ENCODE data around the gene MSANTD4.
"Not testable (repeated sequence)": the region's sequence is repeated elsewhere in the genome, so short reads cannot be mapped to it uniquely, and the experiment has no call there.

Gene MSANTD4

GRCh38 chr11:106021967-106022794, at the start of gene MSANTD4:
Gene MSANTD4 (minus strand): TSS chr11:106022240. CDS start chr11:106010917, 11,323 bp downstream.
- peak; percentile 98 for DNase-seq

DNA sequence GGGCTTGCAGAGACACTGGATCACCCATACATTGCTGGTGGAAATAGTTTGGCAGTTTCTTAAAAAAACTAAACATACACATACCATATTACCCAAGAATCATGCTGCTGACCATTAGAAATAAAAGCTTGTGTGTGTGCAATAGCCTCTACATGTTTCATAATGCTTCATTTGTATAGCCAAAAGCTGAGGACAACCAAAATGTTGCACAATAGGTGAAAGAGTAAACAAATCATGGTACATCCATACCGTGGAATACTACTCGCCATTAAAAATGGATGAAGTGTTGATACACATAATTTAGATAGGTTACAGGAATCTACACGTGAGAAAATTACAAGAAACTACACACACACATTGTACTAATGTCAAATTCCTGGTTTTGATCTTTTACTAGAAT, 48.6 kb upstream of the MSANTD4 start:
- DNase-seq, result no peak

- DNase-seq, result no peak
Measured at GRCh38 chr11:106063009-106063408, 41.0 kb upstream of the MSANTD4 start.

GRCh38 chr11:106061954-106062949, 40.2 kb upstream of the MSANTD4 start:
- DNase-seq, result no peak

- DNase-seq, result no peak
Measured at GRCh38 chr11:106061249-106061784, 39.3 kb upstream of the MSANTD4 start.

- DNase-seq, result no peak
Measured at GRCh38 chr11:106059617-106060016, 37.6 kb upstream of the MSANTD4 start.

DNA sequence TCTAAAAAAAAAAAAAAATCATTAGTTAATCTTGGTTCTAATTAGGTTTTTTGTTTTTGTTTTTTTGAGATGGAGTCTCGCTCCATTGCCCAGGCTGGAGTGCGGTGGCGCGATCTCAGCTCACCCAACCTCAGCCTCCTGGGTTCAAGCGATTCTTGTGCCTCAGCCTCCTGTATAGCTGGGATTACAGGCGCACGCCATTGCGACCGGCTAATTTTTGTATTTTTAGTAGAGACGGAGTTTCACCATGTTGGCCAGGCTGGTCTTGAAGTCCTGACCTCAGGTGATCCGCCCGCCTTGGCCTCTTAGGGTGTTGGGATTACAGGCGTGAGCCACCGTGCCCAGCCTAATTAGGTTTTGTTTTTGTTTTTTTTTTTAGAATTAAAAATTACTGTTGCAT, 36.3 kb upstream of the MSANTD4 start:
- not testable (repeated sequence) for DNase-seq

DNA sequence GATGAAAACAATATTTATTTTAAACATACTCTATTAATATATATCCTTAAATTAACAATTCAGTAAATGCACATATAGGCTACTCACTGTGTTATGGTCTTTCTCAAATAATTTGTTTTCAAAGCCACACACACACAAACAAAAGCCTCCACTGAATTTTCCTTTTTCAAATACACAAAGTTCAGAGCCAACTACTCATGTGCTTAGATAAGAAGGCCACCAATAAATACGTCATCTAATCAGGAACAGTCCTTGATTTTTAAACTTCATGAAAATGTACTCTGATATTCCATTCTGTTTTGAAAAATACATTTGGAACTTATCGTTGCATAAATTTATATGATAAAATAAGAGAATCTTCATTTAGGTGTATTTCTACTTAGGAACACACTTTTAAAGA, 29.1 kb upstream of the MSANTD4 start:
- no peak for DNase-seq

GRCh38 chr11:106049727-106050476, 27.9 kb upstream of the MSANTD4 start:
- DNase-seq, result no peak

DNA sequence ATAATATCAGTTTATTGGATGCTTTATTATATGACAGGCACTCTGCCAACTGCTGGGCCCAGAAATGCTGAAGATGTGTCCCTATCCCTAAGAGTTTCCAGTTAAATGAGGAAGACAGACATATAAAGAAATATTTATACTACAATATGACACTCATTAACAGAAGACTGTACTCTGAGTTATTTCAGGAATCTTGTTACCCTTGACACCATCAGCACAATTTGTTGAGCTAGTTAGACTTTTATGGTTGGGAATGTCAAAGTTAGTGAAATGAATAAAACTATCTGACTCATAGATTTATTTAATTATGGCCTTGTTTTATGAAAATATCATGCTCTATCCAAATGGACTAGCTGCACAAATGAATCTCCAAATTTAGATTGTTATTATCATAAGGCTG, 25.6 kb upstream of the MSANTD4 start:
- no peak for DNase-seq

GRCh38 chr11:106043540-106043939, 21.5 kb upstream of the MSANTD4 start:
- DNase-seq, result no peak

DNA sequence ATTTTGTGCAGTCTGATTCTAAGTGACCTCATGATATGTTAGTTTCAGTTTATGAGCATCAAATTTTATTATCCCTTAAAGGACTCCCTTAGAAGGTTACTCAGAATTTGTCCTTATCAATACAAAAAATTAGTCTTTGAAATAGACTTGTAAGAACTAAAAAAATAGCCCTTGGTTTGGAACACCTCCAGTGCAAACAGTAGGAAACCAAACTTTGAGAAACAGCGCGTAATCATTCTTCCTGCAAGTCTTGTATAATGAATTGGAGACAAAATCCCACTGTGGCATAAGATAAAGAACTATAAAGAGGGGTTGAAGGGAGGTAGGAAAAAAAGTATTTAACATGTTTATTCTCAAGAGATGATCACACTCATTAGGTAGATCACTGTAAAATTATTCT, 10.8 kb upstream of the MSANTD4 start:
- no peak for DNase-seq

DNA sequence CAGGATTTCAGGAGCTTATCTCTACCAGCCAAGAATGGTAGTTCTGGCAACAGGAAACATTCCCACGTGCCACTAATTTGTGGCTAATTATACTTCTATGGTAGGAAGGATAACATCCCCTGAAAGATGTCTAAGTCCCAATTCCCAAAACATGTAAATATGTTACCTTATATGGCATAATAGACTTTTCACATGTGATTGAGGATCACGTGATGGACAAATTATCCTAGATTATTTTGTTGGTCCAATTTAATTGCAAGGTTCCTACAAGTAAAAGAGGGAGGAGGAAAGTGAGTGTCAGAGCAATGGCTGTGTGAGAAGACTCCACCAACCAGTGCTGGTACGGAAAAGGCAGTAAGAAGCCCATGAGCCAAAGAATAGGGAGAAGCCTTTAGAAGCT, 9.9 kb upstream of the MSANTD4 start:
- DNase-seq, result no peak

DNA sequence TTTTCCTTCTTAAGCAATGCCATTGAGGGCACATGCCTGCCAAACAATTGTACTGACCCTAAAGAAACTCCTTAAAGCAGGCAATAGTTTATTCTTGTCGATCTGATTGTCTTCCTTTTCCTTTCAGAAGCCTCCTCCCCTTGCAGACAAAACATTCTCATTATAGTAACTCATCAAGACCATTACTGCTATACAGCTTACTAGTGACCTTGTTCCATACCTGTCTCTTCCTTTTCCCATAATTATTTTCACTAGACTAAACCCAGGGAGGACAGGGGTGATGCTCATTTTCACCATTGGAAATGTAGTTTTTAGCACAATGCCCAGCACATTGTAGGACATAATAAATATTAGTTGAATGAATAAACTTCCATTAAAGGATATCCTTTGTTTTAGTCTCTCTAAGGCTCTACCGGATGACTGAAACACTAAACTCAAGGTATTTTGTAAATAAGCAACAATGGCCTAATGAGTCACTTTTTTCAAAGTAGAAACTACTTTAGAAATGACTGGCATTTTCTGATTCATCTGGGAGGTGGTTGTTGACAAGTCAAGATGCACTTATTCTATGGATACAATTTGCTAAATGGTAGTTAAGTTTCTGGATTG, 9.3 kb upstream of the MSANTD4 start:
- no peak for DNase-seq

- no peak for DNase-seq
Measured at GRCh38 chr11:106030609-106031008, 8.6 kb upstream of the MSANTD4 start.

- DNase-seq, result no peak
Measured at GRCh38 chr11:106022795-106023275, 795 bp upstream of the MSANTD4 start.

- no peak for DNase-seq
Measured at GRCh38 chr11:106021181-106021966, 666 bp downstream of the MSANTD4 start.

GRCh38 chr11:106017093-106017492, 4.9 kb downstream of the MSANTD4 start:
- no peak for DNase-seq

GRCh38 chr11:106015066-106015465, 7.0 kb downstream of the MSANTD4 start:
- no peak for DNase-seq

- no peak for DNase-seq
Measured at GRCh38 chr11:106014620-106015019, 7.4 kb downstream of the MSANTD4 start.

DNA sequence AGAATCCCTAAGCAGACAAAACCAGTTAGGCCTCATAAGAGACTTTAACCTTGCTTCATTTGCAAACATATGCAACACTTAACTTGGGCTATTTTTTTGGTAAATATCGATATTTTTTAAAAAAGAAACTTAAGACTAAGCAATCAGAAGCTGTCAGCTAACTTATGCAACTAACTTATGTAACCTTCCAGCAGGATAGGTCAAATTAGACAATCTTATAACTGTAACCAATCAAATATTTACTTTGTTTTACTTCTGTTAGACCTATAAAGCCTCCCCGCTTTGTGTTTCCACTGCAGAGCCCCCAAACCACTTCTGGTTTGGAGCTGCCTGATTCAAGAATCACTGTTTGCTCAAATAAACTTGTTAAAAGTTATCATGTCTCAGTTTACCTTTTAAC, 8.0 kb downstream of the MSANTD4 start:
- DNase-seq, result no peak
